ENCODE data around the gene MMRN1.

DNA sequence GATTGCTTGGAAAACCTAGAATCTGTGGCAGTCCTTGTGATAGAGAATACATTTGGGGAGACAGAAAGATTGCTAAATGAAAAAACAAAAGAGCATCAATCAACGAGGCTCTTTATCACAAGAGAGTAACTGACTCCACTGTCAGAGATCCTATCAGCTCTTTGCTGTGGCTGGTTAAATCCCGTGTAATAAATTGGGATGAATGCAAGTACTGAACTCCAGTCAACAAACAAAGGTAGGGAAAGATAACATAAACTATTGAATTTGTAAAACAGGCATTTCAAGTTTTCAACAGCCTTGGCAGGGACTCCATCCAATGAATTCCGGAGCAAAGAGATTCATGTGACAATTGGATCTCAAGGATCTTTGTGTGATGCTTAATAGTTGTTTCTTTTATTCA is 21.3 kb downstream of the MMRN1 start:
- no peak for TF ChIP-seq CTCF (optimal IDR thresholded peaks at IDR 0.05 in 1 of 3, IDR thresholded peaks at IDR 0.05 in 1 of 3, conservative IDR thresholded peaks at IDR 0.05 in 1 of 3; ENCODE audit: extremely low read depth in 1 of 3, insufficient read depth in 2 of 3, low read length in 3 of 3)
- no peak for TF ChIP-seq EZH2 (IDR thresholded peaks at IDR 0.05; ENCODE audit: low read length)
